CD4-positive, alpha-beta T cell (primary cell): ENCODE data around the gene TRAF3IP3. TPM values are rescaled to one million over a fixed set of nuclear protein-coding genes. Genes with fewer than 3 reads are reported as not detected.
A peak's percentile ranks its signal among the peaks of the same experiment; 100 is the strongest.

Experiments used
- ATAC-seq: fragments of 200-7000 bp; cut with Tn5 transposase; one replicate; pipeline ENCODE4 v1.10.0; 2022; ENCODE audit warnings: mild to moderate bottlenecking; ENCODE audit not compliant: poor library complexity
- CTCF ChIA-PET: fragments of 350-600 bp; sonication (Branson Sonifier 250); formaldehyde crosslinking; loops from one replicate; lab custom pipeline; 2021; ENCODE audit warnings: antibody characterized with exemption, inconsistent platforms; lab: Charles Lee
- POLR2A ChIA-PET: fragments of 350-600 bp; sonication (Branson Sonifier 250); formaldehyde crosslinking; loops from one replicate; lab custom pipeline; 2021; ENCODE audit warnings: antibody characterized with exemption, inconsistent platforms; lab: Charles Lee
- DNase-seq, 14 experiments: peaks; one replicate each; pipeline ENCODE4 v3.0.0-alpha.2; 2013 to 2020; ENCODE audit warnings: mixed read lengths in 2 of 14
- H3K27ac ChIP-seq, 2 donors: one replicate each; pipeline versions ENCODE4 v1.5.1 to v1.7.0; 2013; ENCODE audit warnings: low read length in 2 of 2, low read depth in 1 of 2, mild to moderate bottlenecking in 1 of 2
- H3K27me3 ChIP-seq, 2 experiments: 1 replicate in 1 of 2; 2 replicates in 1 of 2; pipeline versions ENCODE4 v1.6.1 to v1.7.0; 2013; ENCODE audit warnings: low read length in 2 of 2, control low read depth in 1 of 2, mild to moderate bottlenecking in 1 of 2, moderate library complexity in 1 of 2; ENCODE audit not compliant: insufficient read depth in 2 of 2, control insufficient read depth in 1 of 2
- H3K36me3 ChIP-seq: one replicate; pipeline ENCODE4 v1.6.1; 2013; ENCODE audit warnings: low read length, control low read depth; ENCODE audit not compliant: insufficient read depth
- H3K4me1 ChIP-seq: one replicate; pipeline ENCODE4 v1.6.1; 2013; ENCODE audit warnings: low read length, control low read depth; ENCODE audit not compliant: insufficient read depth
- H3K4me3 ChIP-seq: one replicate; pipeline ENCODE4 v1.5.1; 2013; ENCODE audit warnings: mild to moderate bottlenecking, low read length, moderate library complexity
- H3K9me3 ChIP-seq, 2 experiments: 1 replicate in 1 of 2; 2 replicates in 1 of 2; pipeline versions ENCODE4 v1.6.1 to v1.7.0; 2013; ENCODE audit warnings: low read length in 2 of 2, mild to moderate bottlenecking in 2 of 2, control low read depth in 1 of 2, moderate library complexity in 1 of 2; ENCODE audit not compliant: control insufficient read depth in 1 of 2, insufficient read depth in 1 of 2
- H3K27ac Mint-ChIP-seq: one replicate; pipeline ENCODE4 v1.8.0; 2020; ENCODE audit warnings: mixed read lengths
- H3K27me3 Mint-ChIP-seq: one replicate; pipeline ENCODE4 v1.8.0; 2021; ENCODE audit warnings: mixed read lengths
- H3K36me3 Mint-ChIP-seq: one replicate; pipeline ENCODE4 v1.8.0; 2021; ENCODE audit warnings: low read depth, mixed read lengths
- H3K4me1 Mint-ChIP-seq: one replicate; pipeline ENCODE4 v1.8.0; 2021; ENCODE audit warnings: low read depth, mixed read lengths
- H3K4me3 Mint-ChIP-seq: one replicate; pipeline ENCODE4 v1.8.0; 2020; ENCODE audit warnings: mild to moderate bottlenecking, mixed read lengths
- H3K9me3 Mint-ChIP-seq: one replicate; pipeline ENCODE4 v1.8.0; 2020; ENCODE audit warnings: mixed read lengths
- intact Hi-C, 2 experiments: fragments of 100-400 bp; cut with DNase I in 1 of 2; cut with micrococcal nuclease in 1 of 2; formaldehyde crosslinking; loops; one replicate each; pipeline versions ENCODE4 v1.15.1 to v1.9.0; 2023 to 2025; cut with DNase I, micrococcal nuclease
- total RNA-seq, 174 experiments: library from RNA in 2 of 174; stranded (reverse) in 2 of 174; gene quantifications; one replicate each; pipeline ENCODE4 v1.2.3 and lab custom pipeline; 2021 to 2026
- TF ChIP-seq, protein P1 (sequence below): fragments of 200-600 bp; IDR thresholded peaks from one replicate; pipeline ENCODE4 v1.8.0; 2022; ENCODE audit warnings: antibody characterized with exemption, mild to moderate bottlenecking

TRAF3IP3 gene
- total RNA-seq, 2 experiments from 2014 or later = 279 to 290 TPM

- Mint-ChIP-seq H3K27ac (no peak overlapping the region), H3K4me3 (no peak overlapping the region), H3K4me1 (peaks cover 57% of the 10 kb centered on the region), H3K9me3 (no peaks in the 10 kb centered on the region), H3K27me3 (no peaks in the 10 kb centered on the region), H3K36me3 (peaks cover 38% of the 10 kb centered on the region)
- Histone ChIP-seq H3K36me3 (peaks cover 59% of the 10 kb centered on the region), H3K27me3 (no peaks in the 10 kb centered on the region), H3K9me3 (no peaks in the 10 kb centered on the region), H3K4me1 (peaks cover 74% of the 10 kb centered on the region), H3K27ac (peak overlapping the region; percentile 33 to 73), H3K4me3 (peak overlapping the region; percentile 71)
- ATAC-seq (peak; percentile 76), DNase-seq (peak; percentile 62 to 94 (median 77))
- CTCF ChIA-PET = interaction anchor here (1.1 to 9.3 kb wide), 9 partner anchors 10 to 1366 kb away, joined by 3 to 80 read pairs (median 7); partner anchors contain the start of genes C1orf74, KCNH1, TRAF3IP3 and UTP25
- TF ChIP-seq, protein P1, sequence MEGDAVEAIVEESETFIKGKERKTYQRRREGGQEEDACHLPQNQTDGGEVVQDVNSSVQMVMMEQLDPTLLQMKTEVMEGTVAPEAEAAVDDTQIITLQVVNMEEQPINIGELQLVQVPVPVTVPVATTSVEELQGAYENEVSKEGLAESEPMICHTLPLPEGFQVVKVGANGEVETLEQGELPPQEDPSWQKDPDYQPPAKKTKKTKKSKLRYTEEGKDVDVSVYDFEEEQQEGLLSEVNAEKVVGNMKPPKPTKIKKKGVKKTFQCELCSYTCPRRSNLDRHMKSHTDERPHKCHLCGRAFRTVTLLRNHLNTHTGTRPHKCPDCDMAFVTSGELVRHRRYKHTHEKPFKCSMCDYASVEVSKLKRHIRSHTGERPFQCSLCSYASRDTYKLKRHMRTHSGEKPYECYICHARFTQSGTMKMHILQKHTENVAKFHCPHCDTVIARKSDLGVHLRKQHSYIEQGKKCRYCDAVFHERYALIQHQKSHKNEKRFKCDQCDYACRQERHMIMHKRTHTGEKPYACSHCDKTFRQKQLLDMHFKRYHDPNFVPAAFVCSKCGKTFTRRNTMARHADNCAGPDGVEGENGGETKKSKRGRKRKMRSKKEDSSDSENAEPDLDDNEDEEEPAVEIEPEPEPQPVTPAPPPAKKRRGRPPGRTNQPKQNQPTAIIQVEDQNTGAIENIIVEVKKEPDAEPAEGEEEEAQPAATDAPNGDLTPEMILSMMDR = no peak
- intact Hi-C loops = loop anchor here (1.0 to 5.0 kb wide), 4 partner anchors 12 to 76 kb away; partner anchors contain the start of genes TRAF3IP3 (in 1 of the 2) and UTP25 (in 1 of the 2)
- POLR2A ChIA-PET = interaction anchor here (0.6 to 6.6 kb wide), 10 partner anchors 12 to 159 kb away, joined by 3 to 478 read pairs (median 15); partner anchors contain the start of genes C1orf74, TRAF3IP3 and UTP25
Measured at GRCh38 chr1:209768354-209768774, 12.5 kb downstream of the TRAF3IP3 start.

DNA sequence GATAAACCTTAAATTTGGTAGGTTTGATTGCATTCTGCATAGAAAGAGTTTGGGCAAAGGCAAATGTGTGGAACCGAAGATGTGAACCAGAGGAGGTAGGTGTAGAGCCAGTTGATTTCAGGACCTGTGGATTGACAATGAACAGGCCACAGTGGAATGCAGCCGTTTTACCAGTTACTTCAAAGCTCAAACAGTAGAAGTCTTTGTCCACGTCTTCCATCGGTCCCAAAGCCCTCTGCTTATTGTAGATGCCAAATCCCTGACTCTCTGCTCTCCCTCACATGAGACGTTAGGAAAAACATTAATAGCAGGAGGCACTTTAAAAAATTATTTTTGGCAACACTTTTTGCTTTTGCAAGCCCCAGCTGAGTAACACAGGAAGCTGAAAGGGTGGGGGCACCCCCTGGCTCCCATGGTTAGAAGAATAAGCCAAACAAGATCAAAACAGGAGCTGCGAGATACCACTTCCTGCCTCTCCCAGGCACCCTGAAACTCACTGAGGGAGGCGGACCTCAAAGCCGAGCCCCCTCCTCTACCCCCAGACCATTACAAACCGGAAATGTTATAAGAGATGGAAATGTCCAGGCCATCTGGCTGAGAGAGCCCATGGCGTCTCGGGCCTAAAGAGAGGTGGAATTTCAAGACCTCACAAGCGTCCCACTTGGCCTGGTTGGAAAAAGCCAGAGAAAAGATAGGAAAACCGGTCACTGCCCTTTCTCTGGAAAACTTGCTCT is 13.5 kb downstream of the TRAF3IP3 start:
- DNase-seq (peak; percentile 31 to 91 (median 76)), ATAC-seq (peak; percentile 77)
- Histone ChIP-seq H3K9me3 (no peaks in the 10 kb centered on the region), H3K27me3 (no peaks in the 10 kb centered on the region), H3K4me1 (peaks cover 77% of the 10 kb centered on the region), H3K27ac (peak overlapping the region; percentile 54 to 73), H3K4me3 (peak overlapping the region; percentile 71), H3K36me3 (peaks cover 59% of the 10 kb centered on the region)
- TF ChIP-seq, protein P1 = no peak
- CTCF ChIA-PET = interaction anchor here (0.8 to 9.3 kb wide), 9 partner anchors 9 to 58 kb away, joined by 3 to 80 read pairs (median 5); partner anchors contain the start of genes C1orf74, TRAF3IP3 and UTP25
- POLR2A ChIA-PET = interaction anchor here (0.9 to 6.6 kb wide), 11 partner anchors 11 to 167 kb away, joined by 3 to 478 read pairs (median 14); partner anchors contain the start of genes C1orf74, TRAF3IP3 and UTP25
- peaks cover 50% of the 10 kb centered on the region for H3K4me1 Mint-ChIP-seq
- no peak overlapping the region for H3K4me3 Mint-ChIP-seq
- intact Hi-C loops = loop anchor here (1.0 to 5.0 kb wide), 3 partner anchors 15 to 77 kb away; partner anchors contain the start of genes C1orf74 (in 1 of the 2) and UTP25 (in 1 of the 2)
- no peak overlapping the region for H3K27ac Mint-ChIP-seq
- peaks cover 29% of the 10 kb centered on the region for H3K36me3 Mint-ChIP-seq
- H3K9me3 Mint-ChIP-seq = no peaks in the 10 kb centered on the region
- H3K27me3 Mint-ChIP-seq = no peaks in the 10 kb centered on the region

DNA sequence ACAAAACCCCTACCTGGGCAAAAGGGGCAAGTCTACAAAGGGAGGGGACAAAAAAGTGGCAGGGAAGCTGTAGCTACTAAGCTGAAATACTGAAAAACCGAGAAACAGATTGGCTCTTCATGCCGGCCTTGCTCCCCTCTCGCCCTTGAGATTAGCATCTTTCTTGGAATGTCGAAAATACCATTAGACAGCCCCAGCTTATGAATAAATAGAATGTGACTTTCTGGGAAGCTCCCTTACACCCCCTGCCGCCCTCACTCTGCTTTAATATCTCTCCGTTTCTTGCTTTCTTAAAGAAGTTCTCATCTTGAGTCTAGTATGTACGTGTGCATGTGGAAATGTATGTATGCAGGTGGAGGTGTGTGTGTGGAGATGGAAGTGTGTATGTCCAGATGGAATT is 14.1 kb downstream of the TRAF3IP3 start:
- POLR2A ChIA-PET = interaction anchor here (0.9 to 6.6 kb wide), 10 partner anchors 10 to 168 kb away, joined by 3 to 478 read pairs (median 15); partner anchors contain the start of genes C1orf74, TRAF3IP3 and UTP25
- peak overlapping the region; percentile 54 to 73 for H3K27ac ChIP-seq
- H3K4me3 Mint-ChIP-seq = no peak overlapping the region
- ATAC-seq = no peak
- no peaks in the 10 kb centered on the region for H3K27me3 Mint-ChIP-seq
- TF ChIP-seq, protein P1 = no peak
- intact Hi-C loops = loop anchor here (1.0 to 5.0 kb wide), 4 partner anchors 13 to 78 kb away; partner anchors contain the start of genes C1orf74 (in 1 of the 2) and UTP25 (in 1 of the 2)
- H3K27me3 ChIP-seq = no peaks in the 10 kb centered on the region
- peak overlapping the region; percentile 71 for H3K4me3 ChIP-seq
- peaks cover 59% of the 10 kb centered on the region for H3K36me3 ChIP-seq
- H3K4me1 Mint-ChIP-seq = peaks cover 54% of the 10 kb centered on the region
- CTCF ChIA-PET = interaction anchor here (1.0 to 9.3 kb wide), 6 partner anchors 10 to 57 kb away, joined by 3 to 80 read pairs (median 14); partner anchors contain the start of genes TRAF3IP3 and UTP25
- no peak overlapping the region for H3K27ac Mint-ChIP-seq
- peaks cover 77% of the 10 kb centered on the region for H3K4me1 ChIP-seq
- no peaks in the 10 kb centered on the region for H3K9me3 Mint-ChIP-seq
- no peaks in the 10 kb centered on the region for H3K9me3 ChIP-seq
- H3K36me3 Mint-ChIP-seq = peaks cover 25% of the 10 kb centered on the region
- DNase-seq = peak in 2 of 14 experiments; percentile 35 to 38
